NCI-H2171 treated with DMSO at 0.1 percent for 48 hours (cell line): ENCODE data around the gene KRTAP10-12.

Experiments used
- DNase-seq: peaks from one replicate; lab custom pipeline; 2025; lab: John Stamatoyannopoulos, UW

The KRTAP10-12 gene

GRCh38 chr21:44699502-44700001, 2.6 kb downstream of the KRTAP10-12 start:
- no peak for DNase-seq

GRCh38 chr21:44700101-44701022, 3.4 kb downstream of the KRTAP10-12 start:
- no peak for DNase-seq

GRCh38 chr21:44701023-44701400, 4.0 kb downstream of the KRTAP10-12 start:
- DNase-seq = peak; percentile 55

DNA sequence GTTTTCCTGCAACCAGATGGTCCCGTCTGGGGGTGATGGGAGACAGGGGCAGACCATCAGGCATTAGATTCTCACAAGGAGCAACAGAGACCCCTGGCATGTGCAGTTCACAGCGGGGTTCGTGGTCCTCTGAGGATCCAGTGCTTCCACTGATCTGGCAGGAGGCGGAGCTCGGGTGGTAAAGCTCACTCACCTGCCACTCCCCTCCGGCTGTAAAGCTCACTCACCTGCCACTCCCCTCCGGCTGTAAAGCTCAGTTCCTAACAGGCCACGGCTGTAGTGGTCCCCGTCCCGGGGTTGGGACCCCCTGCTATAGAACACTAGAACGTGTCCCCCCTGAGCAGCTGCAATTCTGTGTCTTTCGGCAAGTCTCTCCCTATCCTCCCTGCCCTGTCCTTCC, 4.6 kb downstream of the KRTAP10-12 start:
- peak; percentile 90 for DNase-seq

GRCh38 chr21:44702111-44702972, 5.4 kb downstream of the KRTAP10-12 start:
- DNase-seq = peak; percentile 62

DNA sequence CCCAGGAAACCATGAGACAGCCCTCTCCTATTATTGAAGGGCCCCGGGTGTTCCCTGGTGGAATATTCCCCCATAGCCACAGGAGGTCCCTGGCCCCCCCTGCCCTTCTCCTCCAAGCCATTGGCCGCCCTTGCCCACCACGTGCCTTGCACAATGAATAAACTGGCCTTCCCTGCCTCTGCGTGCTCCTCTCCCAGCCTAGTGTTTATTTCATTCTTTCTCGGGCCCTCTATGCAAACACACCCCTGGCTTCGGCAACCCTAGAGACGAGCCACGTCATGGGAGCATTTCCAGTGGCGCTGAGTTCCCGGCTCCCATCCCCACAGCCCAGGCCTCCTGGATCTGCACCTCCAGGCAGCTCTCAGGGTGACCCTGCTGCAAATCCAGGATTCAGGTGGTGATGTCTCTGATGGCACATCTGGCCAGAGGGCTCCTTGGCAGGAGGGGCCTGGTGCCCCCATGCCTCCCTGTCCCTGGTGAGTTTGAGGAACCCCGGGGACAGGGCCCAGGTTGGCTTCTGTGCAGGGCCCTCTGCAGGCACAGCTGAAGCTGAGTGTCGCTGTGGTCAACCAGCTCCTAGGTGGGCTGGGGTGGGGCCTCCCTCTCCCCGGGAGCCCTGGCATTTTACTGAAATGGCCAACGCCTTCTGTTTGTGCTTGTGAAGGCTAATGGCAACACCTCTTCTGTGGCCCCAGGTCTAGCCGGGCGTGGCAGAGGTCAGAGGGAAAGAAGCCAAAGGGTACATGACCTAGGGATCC, 6.2 kb downstream of the KRTAP10-12 start:
- no peak for DNase-seq

- no peak for DNase-seq
Measured at GRCh38 chr21:44703731-44704635, 7.0 kb downstream of the KRTAP10-12 start.

DNA sequence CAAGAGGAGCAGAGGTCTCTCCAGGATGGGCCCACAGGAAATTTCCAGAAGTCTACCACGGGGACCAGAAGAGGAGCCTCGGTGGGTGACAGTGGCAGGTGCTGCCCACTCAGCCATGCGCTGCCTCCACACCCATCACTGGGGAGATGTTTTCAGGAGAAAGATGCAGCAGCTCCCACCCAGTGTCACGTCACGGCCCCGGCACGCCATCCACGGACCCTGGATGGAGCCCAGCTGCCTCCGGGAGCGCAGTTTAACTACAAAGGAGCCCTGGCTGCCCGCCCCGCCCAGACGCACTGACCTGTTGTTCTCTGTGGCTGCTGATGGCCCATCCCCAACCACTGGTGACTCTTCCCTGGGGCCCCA, 7.6 kb downstream of the KRTAP10-12 start:
- DNase-seq = no peak

DNA sequence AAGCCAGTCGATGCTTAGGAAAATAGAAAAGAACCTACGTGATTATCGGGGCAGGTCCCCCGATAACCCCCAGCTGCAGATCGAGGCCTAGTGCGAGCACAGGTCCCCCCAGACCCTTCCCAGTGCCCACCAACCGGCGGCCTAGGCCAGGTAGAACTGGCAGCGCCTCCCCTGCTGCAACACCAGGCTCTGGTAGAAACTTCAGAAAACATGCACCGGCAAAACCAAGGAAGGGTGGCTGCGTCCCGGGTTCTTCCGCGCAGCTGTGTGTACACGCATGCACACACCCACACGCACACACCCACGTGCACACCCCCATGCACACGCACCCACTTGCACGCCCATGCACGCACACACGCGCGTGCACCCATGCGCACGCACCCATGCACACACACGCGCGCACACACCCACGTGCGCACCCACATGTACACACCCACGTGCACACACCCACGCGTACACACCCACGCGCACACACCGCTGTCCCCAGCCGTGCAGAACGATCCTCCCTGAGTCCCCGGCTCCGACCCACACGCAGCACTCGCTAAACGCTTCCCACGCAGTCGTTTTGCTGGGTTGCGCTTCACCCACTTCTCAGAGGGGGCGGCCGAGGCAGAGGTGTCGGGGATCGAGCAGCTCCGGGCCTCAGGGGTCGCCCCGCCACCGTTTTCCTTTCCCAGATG, 9.2 kb downstream of the KRTAP10-12 start:
- DNase-seq = no peak

DNA sequence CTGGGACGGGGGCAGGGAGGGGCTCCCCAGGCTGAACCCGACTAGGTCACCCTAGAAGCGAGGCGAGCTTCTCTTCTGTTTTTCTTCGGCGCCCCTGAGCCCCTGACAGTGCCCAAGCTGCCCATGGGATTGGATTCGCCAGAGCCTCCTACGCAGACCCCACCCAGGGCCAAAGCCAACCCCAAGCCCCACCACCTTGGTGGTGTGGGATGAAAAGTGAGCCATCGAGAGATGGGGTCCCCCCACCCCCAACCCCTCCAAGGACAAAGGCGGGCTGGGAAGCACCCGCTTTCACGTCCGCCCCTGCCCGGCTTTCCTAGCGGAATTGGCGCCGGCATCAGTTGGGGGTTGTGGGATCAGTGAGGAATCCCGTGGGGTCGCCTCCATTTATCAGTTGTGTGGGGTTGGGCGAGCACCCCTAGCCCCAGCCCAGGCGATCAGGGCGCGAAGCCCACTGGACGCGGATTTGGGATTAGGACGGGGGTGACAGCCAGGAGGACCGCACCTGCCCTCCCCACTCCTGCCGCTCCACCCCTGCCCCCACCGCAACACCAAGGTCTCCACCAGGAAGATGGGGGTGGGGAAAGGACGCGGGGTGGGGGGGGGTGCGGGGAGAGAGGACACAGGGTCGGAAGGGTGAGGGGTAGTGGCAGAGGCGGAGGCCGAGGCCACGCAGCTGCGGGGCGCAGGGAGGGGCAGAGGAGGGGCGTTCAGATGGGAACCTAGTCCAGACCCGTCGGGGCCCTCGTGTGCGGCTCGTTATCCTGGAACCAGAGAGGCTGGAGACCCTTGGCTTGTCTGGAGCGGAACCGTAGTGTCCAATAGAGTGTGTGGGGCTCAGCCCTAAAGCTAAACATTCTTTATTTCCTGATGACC, 10.0 kb downstream of the KRTAP10-12 start:
- no peak for DNase-seq

- DNase-seq = no peak
Measured at GRCh38 chr21:44708213-44708865, 11.4 kb downstream of the KRTAP10-12 start.

DNA sequence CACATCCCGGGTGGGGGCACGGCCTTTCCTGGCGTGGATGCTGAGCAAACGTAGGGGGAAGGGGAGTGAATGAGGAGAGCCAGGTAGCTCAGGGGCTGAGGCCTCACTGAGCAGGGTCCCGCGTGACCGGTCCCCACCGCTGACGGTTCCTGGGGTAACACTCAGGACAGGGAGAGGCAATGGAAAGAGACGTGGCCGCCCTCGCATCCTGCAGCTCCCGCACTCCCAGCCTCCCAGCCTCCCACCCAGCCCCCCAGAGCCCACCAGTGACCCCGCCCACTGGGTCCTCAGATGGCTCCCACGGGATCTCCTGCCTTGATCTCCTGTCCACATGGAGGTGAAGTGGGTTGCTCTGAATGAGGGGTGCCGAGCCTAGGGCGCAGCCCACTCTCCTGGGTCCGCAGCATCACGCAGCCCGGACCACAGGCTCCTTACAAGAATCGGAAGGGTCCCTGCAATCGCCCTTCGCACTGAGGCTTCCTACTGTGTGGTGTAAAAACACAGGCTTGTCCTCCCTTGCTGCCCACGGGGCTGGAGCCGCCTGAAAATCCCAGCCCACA, 12.0 kb downstream of the KRTAP10-12 start:
- DNase-seq = no peak

DNA sequence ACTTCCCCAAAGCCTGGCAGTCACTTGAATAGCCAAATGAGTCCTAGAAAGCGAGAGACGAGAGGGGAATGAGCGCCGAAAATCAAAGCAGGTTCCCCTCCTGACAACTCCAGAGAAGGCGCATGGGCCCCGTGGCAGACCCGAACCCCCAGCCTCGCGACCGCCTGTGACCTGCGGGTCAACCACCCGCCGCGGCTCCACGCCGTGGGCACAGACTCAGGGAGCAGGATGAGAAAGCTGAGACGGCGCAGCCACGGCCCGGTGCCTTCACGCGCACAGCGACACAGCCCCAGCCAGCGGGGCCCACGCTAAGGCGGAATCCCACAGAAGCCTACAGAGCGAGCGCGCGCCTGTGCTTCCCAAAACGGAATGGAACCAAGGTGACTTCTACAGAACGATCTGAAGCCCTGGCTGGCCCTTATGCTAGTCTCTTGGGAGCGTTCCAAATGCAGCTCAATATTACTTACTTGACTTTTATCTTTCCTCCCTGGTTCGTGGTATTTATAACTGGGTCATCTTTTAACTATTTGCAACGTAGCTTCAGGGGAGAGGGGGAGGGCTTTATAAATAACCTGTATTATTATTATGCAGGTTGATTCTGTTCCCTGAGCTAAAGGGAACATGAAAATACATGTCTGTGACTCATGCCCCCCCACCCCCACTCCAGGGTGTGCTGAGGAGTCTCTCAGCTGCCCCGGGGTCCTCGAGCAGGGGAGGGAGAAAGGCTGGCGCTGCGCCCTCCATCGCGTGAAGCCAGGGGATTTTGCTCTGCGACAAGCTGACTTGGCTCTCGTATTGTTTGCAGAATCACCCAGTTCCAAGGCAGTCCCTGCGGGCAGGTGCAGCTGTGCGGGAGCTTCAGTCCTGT, 12.7 kb downstream of the KRTAP10-12 start:
- DNase-seq = peak; percentile 65

- DNase-seq = no peak
Measured at GRCh38 chr21:44710294-44710665, 13.3 kb downstream of the KRTAP10-12 start.

DNA sequence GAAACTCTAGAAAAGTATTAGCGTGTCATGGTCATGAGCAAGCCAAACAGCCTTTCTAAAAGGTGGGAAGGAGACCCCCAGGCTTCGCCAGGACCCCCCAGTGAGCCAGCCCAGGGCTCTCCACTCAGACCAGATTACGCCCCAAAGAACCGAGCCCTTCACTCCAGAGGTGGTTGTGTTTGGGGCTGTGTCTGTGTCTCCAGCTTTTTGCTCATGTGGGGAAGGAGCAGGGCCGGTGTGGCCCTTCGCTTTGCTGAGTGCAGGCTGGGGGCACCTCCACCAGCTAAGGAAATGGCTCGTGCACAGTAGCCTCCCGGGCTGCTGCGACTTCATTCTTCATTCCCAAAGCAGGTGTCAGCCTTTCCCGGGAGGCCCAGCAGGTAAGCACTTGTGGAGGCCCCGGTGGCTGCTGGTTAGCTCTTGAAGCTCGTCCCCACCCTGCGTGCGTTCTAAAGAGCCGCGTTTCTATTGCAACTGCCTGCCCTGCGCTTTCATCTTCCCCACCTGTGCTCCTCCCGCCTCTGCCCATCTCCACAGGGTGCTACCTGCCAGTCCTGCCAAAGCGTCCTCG, 13.9 kb downstream of the KRTAP10-12 start:
- peak; percentile 87 for DNase-seq

DNA sequence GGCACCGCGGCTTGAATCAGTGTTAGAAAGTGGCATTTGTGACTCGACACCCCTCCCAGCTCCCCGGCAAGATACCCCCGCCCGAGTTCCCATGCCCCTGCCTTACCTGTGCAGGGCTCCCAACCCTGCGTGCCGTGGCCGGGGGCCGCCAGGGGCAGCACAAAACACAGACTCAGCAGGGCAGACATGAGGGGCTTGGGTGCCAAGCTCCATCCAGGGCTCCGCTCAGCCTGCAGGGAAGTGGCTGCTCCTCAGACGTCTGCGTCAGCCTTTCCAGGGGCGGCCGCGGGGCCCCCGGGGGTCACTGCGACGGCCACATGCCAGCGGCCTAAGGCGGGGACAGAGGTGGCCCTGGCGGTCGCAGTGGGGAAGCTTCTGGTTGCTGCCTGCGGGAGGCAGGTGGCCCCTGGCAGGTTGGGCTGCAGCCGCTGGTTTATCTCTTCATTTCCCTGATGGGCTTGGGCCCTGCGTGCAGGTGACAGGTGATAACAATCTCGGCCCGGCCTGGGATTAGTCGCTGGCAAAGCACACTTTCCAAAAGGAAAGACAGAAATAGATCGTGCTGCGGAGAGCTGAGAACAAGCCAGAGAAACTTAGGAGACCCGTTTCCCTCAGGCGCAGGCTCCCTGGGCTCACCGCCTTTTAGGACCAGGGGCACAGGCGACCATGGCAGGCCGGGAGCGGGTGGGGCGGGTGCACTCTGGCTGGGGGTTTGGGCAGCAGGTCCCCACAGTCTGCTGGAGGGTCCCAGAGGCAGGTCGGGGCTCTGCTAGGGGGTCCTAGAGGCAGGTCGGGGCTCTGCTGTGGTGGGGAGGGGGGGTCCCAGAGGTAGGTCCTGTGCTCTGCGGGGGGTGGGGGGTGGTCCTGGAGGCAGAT, 14.6 kb downstream of the KRTAP10-12 start, which contains the start of gene TSPEAR:
TSS of gene TSPEAR (minus strand) at position 246 of the 876 bp plus-strand sequence. CDS start at position 188, 58 bp downstream.
- peak; percentile 76 for DNase-seq
